Measurements from ENCODE around the gene LMOD1.
A peak's percentile ranks its signal among the peaks of the same experiment; 100 is the strongest.
"Not testable (repeated sequence)": the region's sequence is repeated elsewhere in the genome, so short reads cannot be mapped to it uniquely, and the experiment has no call there.

Gene LMOD1

GRCh38 chr1:201964261-201964660, 17.9 kb upstream of the LMOD1 start:
- DNase-seq (ENCODE audit: low spot score), result no peak
- no peak for TF ChIP-seq CTCF (IDR thresholded peaks at IDR 0.05; ENCODE audit: extremely low read depth, insufficient read depth, missing control alignments)
- in situ Hi-C loops (cut with MboI; ENCODE audit: low pct_unique_long_range_greater_than_20kb, low sequenced_read_pairs, unreplicated experiment), result no loop called here

GRCh38 chr1:201962382-201962781, 16.0 kb upstream of the LMOD1 start:
- in situ Hi-C loops (cut with MboI; ENCODE audit: low pct_unique_long_range_greater_than_20kb, low sequenced_read_pairs, unreplicated experiment); DNase-seq (ENCODE audit: low spot score): not testable (repeated sequence)

GRCh38 chr1:201958348-201958747, 12.0 kb upstream of the LMOD1 start:
- no peak for TF ChIP-seq CTCF (IDR thresholded peaks at IDR 0.05; ENCODE audit: extremely low read depth, insufficient read depth, missing control alignments)
- in situ Hi-C loops (cut with MboI; ENCODE audit: low pct_unique_long_range_greater_than_20kb, low sequenced_read_pairs, unreplicated experiment), result no loop called here
- DNase-seq (ENCODE audit: low spot score), result no peak

- DNase-seq (ENCODE audit: low spot score), result peak; percentile 21
- TF ChIP-seq CTCF (IDR thresholded peaks at IDR 0.05; ENCODE audit: extremely low read depth, insufficient read depth, missing control alignments), result no peak
- in situ Hi-C loops (cut with MboI; ENCODE audit: low pct_unique_long_range_greater_than_20kb, low sequenced_read_pairs, unreplicated experiment), result no loop called here
Measured at GRCh38 chr1:201955729-201956143, 9.4 kb upstream of the LMOD1 start.

- in situ Hi-C loops (cut with MboI; ENCODE audit: low pct_unique_long_range_greater_than_20kb, low sequenced_read_pairs, unreplicated experiment), result no loop called here
- no peak for TF ChIP-seq CTCF (IDR thresholded peaks at IDR 0.05; ENCODE audit: extremely low read depth, insufficient read depth, missing control alignments)
Measured at GRCh38 chr1:201955009-201955728, 8.8 kb upstream of the LMOD1 start, which contains the start of gene TIMM17A. TSS of gene TIMM17A (plus strand) at chr1:201955503. CDS start at chr1:201955527, 24 bp downstream.

GRCh38 chr1:201954263-201955008, 8.1 kb upstream of the LMOD1 start:
- no peak for TF ChIP-seq CTCF (IDR thresholded peaks at IDR 0.05; ENCODE audit: extremely low read depth, insufficient read depth, missing control alignments)
- DNase-seq (ENCODE audit: low spot score), result no peak
- in situ Hi-C loops (cut with MboI; ENCODE audit: low pct_unique_long_range_greater_than_20kb, low sequenced_read_pairs, unreplicated experiment), result no loop called here

More at GRCh38 chr1:201955009-201955728, 8.8 kb upstream of the LMOD1 start, which contains the start of gene TIMM17A:
- DNase-seq (ENCODE audit: low spot score), result peak; percentile 93

- TF ChIP-seq CTCF (IDR thresholded peaks at IDR 0.05; ENCODE audit: extremely low read depth, insufficient read depth, missing control alignments), result no peak
- in situ Hi-C loops (cut with MboI; ENCODE audit: low pct_unique_long_range_greater_than_20kb, low sequenced_read_pairs, unreplicated experiment), result no loop called here
- no peak for DNase-seq (ENCODE audit: low spot score)
Measured at GRCh38 chr1:201949491-201949890, 3.1 kb upstream of the LMOD1 start.

Measured in GM13977 (cell line).